Measurements from ENCODE around the gene CCDC191.

CCDC191 gene

GRCh38 chr3:114056130-114057010 lies at the start of gene CCDC191, which contains the start of gene QTRT2:
Gene CCDC191, minus strand, starts transcription at chr3:114056526. Its CDS starts 60 bp downstream, at chr3:114056466.
Gene QTRT2, plus strand, starts transcription at chr3:114056737. Its CDS starts 8,521 bp downstream, at chr3:114065258.
- peak; percentile 99 for DNase-seq (ENCODE audit: low spot score)

- no peak for DNase-seq (ENCODE audit: low spot score)
These were observed 48.1 kb upstream of the CCDC191 start for GRCh38 chr3:114104414-114104813.

- no peak for DNase-seq (ENCODE audit: low spot score)
These were observed 47.5 kb upstream of the CCDC191 start for GRCh38 chr3:114103858-114104257.

- DNase-seq (ENCODE audit: low spot score): no peak
These were observed 46.9 kb upstream of the CCDC191 start for GRCh38 chr3:114103181-114103580.

GRCh38 chr3:114101101-114101500 lies 44.8 kb upstream of the CCDC191 start:
- no peak for DNase-seq (ENCODE audit: low spot score)

GRCh38 chr3:114095796-114096195 lies 39.5 kb upstream of the CCDC191 start:
- no peak for DNase-seq (ENCODE audit: low spot score)

GRCh38 chr3:114093596-114093995 lies 37.3 kb upstream of the CCDC191 start:
- DNase-seq (ENCODE audit: low spot score): no peak

- DNase-seq (ENCODE audit: low spot score): no peak
These were observed 36.7 kb upstream of the CCDC191 start for GRCh38 chr3:114093016-114093380.

GRCh38 chr3:114092151-114093015 lies 36.1 kb upstream of the CCDC191 start:
- no peak for DNase-seq (ENCODE audit: low spot score)

GRCh38 chr3:114089675-114090074 lies 33.3 kb upstream of the CCDC191 start:
- no peak for DNase-seq (ENCODE audit: low spot score)

GRCh38 chr3:114086356-114086755 lies 30.0 kb upstream of the CCDC191 start:
- DNase-seq (ENCODE audit: low spot score): no peak

- DNase-seq (ENCODE audit: low spot score): no peak
These were observed 26.8 kb upstream of the CCDC191 start for GRCh38 chr3:114083112-114083511.

GRCh38 chr3:114081037-114081436 lies 24.7 kb upstream of the CCDC191 start:
- DNase-seq (ENCODE audit: low spot score): no peak

- DNase-seq (ENCODE audit: low spot score): no peak
These were observed 23.9 kb upstream of the CCDC191 start for GRCh38 chr3:114080201-114080600.

- no peak for DNase-seq (ENCODE audit: low spot score)
These were observed 23.4 kb upstream of the CCDC191 start for GRCh38 chr3:114079761-114080160.

GRCh38 chr3:114078126-114078525 lies 21.8 kb upstream of the CCDC191 start:
- no peak for DNase-seq (ENCODE audit: low spot score)

GRCh38 chr3:114076711-114077110 lies 20.4 kb upstream of the CCDC191 start:
- no peak for DNase-seq (ENCODE audit: low spot score)

GRCh38 chr3:114071786-114072185 lies 15.5 kb upstream of the CCDC191 start:
- no peak for DNase-seq (ENCODE audit: low spot score)

GRCh38 chr3:114068336-114068735 lies 12.0 kb upstream of the CCDC191 start:
- no peak for DNase-seq (ENCODE audit: low spot score)

GRCh38 chr3:114067804-114068203 lies 11.5 kb upstream of the CCDC191 start:
- DNase-seq (ENCODE audit: low spot score): no peak

- DNase-seq (ENCODE audit: low spot score): no peak
These were observed 4.8 kb upstream of the CCDC191 start for GRCh38 chr3:114060906-114061655.

- no peak for DNase-seq (ENCODE audit: low spot score)
These were observed 2.3 kb upstream of the CCDC191 start for GRCh38 chr3:114058646-114059045.

All from CD4-positive, alpha-beta T cell treated with Interleukin-6 at 100 ng/mL for 8 hours (primary cell).